Glutamatergic neuron (in vitro differentiated cells): ENCODE measurements around the gene PNPLA8. TPM values are rescaled to one million over a fixed set of nuclear protein-coding genes. Genes with fewer than 3 reads are reported as not detected.

Experiments
- DNase-seq: peaks from one replicate; pipeline ENCODE4 v3.0.0; 2022
- H3K27ac Mint-ChIP-seq: one replicate; pipeline ENCODE4 v1.8.0; 2020; ENCODE audit warnings: mild to moderate bottlenecking, mixed read lengths, inconsistent platforms; ENCODE audit not compliant: unreplicated experiment
- H3K27me3 Mint-ChIP-seq: one replicate; pipeline ENCODE4 v1.8.0; 2020; ENCODE audit warnings: mild to moderate bottlenecking, moderate library complexity, mixed read lengths, inconsistent platforms; ENCODE audit not compliant: unreplicated experiment
- H3K36me3 Mint-ChIP-seq: one replicate; pipeline ENCODE4 v1.8.0; 2020; ENCODE audit warnings: mild to moderate bottlenecking, mixed read lengths, inconsistent platforms; ENCODE audit not compliant: unreplicated experiment
- H3K4me1 Mint-ChIP-seq: one replicate; pipeline ENCODE4 v1.8.0; 2020; ENCODE audit warnings: mild to moderate bottlenecking, low read depth, mixed read lengths, inconsistent platforms; ENCODE audit not compliant: unreplicated experiment
- H3K4me3 Mint-ChIP-seq: one replicate; pipeline ENCODE4 v1.8.0; 2020; ENCODE audit warnings: mild to moderate bottlenecking, mixed read lengths, inconsistent platforms; ENCODE audit not compliant: unreplicated experiment
- H3K9me3 Mint-ChIP-seq: one replicate; pipeline ENCODE4 v1.8.0; 2020; ENCODE audit warnings: mild to moderate bottlenecking, moderate library complexity, mixed read lengths, inconsistent platforms; ENCODE audit not compliant: unreplicated experiment
- long read RNA-seq: library from polyadenylated mRNA; unstranded; transcript quantifications from one replicate; pipeline ENCODE4 v2.0.0, GENCODE V29; 2020; ENCODE audit not compliant: unreplicated experiment
- total RNA-seq: library from RNA; stranded (reverse); fragmentation: NEBNext Ultra II Directional; extraction: Animal tissue kit (Norgen Biotek cat#: 25700); gene quantifications from one replicate; pipeline ENCODE4 v1.2.1, GENCODE V29; 2021; ENCODE audit not compliant: unreplicated experiment
- TF ChIP-seq, protein P1 (sequence below): fragments of 200-600 bp; sonication (generic); IDR thresholded peaks from one replicate; pipeline ENCODE4 v1.5.0; 2021; ENCODE audit not compliant: partially characterized antibody, unreplicated experiment

Gene PNPLA8, protein sequence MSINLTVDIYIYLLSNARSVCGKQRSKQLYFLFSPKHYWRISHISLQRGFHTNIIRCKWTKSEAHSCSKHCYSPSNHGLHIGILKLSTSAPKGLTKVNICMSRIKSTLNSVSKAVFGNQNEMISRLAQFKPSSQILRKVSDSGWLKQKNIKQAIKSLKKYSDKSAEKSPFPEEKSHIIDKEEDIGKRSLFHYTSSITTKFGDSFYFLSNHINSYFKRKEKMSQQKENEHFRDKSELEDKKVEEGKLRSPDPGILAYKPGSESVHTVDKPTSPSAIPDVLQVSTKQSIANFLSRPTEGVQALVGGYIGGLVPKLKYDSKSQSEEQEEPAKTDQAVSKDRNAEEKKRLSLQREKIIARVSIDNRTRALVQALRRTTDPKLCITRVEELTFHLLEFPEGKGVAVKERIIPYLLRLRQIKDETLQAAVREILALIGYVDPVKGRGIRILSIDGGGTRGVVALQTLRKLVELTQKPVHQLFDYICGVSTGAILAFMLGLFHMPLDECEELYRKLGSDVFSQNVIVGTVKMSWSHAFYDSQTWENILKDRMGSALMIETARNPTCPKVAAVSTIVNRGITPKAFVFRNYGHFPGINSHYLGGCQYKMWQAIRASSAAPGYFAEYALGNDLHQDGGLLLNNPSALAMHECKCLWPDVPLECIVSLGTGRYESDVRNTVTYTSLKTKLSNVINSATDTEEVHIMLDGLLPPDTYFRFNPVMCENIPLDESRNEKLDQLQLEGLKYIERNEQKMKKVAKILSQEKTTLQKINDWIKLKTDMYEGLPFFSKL
- 46.4 TPM for total RNA-seq
- long read RNA-seq, transcript PNPLA8-206 (10 exons, 3,462 nt) = major isoform, 9 of 23 reads
- long read RNA-seq, partial matches to known transcripts = 5 of 23 reads
- long read RNA-seq, other reads (novel, unspliced or antisense) = 5 of 23 reads

DNA sequence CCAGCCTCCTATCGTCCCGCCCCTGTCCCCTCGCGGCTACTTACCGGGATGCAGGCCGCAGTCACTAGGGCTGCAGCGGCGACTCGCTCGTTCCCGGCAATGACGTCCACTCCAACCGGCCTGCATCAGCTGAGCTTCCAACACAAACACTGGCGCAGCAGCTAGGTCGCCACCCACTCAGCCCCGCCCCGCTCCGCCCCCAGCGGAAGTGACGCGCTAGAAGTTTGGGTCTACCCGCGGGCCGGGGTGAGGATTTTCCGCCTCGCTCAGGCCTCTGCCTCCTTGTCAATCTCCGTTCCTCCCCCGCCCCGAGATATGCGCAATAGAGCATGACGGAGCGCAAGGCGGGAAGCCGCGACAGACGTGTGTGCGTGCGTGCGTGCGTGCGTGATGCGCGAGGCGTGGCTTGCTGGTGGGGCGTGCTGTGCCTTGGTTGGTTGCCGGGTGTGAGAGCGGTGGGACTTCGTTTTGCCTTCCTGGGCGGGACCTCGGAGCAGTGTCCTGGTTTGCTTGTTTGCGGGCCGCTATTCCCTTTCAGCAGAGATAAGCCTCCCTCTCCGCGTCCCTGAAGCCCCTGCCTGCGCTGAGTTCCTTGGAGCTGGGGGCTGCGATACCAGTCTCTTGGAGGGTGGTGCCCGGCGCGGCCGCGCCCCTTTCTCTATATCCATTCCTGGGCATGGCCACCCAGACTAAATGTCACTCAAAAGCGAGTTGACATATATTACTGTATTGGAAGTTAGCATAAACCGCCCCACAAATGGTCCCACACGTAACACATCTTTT is at the start of gene PNPLA8:
TSS of gene PNPLA8 (minus strand) at position 151 of the 783 bp plus-strand sequence. CDS start 10,644 bp downstream, outside the sequence.
- TF ChIP-seq, protein P1, sequence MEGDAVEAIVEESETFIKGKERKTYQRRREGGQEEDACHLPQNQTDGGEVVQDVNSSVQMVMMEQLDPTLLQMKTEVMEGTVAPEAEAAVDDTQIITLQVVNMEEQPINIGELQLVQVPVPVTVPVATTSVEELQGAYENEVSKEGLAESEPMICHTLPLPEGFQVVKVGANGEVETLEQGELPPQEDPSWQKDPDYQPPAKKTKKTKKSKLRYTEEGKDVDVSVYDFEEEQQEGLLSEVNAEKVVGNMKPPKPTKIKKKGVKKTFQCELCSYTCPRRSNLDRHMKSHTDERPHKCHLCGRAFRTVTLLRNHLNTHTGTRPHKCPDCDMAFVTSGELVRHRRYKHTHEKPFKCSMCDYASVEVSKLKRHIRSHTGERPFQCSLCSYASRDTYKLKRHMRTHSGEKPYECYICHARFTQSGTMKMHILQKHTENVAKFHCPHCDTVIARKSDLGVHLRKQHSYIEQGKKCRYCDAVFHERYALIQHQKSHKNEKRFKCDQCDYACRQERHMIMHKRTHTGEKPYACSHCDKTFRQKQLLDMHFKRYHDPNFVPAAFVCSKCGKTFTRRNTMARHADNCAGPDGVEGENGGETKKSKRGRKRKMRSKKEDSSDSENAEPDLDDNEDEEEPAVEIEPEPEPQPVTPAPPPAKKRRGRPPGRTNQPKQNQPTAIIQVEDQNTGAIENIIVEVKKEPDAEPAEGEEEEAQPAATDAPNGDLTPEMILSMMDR = no peak
- H3K4me1 Mint-ChIP-seq = peaks cover 25% of the 10 kb centered on the region
- H3K9me3 Mint-ChIP-seq = peaks cover 10% of the 10 kb centered on the region
- H3K36me3 Mint-ChIP-seq = no peaks in the 10 kb centered on the region
- H3K27ac Mint-ChIP-seq = peak within 1 kb of the TSS; percentile 87
- peak; percentile 100 for DNase-seq
- peaks cover 5% of the 10 kb centered on the region for H3K27me3 Mint-ChIP-seq
- peak within 1 kb of the TSS; percentile 94 for H3K4me3 Mint-ChIP-seq

DNA sequence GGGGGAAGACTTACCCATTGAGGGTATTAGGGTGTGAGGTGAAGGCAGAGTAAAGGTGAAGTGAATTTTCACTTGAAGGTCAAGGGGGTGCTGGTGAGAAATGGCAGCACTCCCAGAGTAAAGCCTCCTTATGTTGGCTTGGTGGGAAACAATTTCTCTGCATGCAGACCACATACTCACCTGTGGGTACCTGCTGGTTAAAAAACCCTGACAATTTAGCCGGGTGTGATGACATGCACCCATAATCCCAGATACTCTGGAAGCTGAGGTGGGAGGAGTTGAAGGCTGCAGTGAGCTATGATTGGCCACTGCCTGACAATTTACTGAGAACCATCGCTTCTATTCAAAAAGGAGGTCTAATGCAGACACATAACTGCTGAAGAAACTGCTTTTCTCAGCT is 49.2 kb upstream of the PNPLA8 start:
- H3K9me3 Mint-ChIP-seq = peaks cover 5% of the 10 kb centered on the region
- H3K27ac Mint-ChIP-seq = no peak overlapping the region
- peaks cover 4% of the 10 kb centered on the region for H3K27me3 Mint-ChIP-seq
- peaks cover 7% of the 10 kb centered on the region for H3K4me1 Mint-ChIP-seq
- H3K36me3 Mint-ChIP-seq = peaks cover 10% of the 10 kb centered on the region
- TF ChIP-seq, protein P1 = no peak
- no peak overlapping the region for H3K4me3 Mint-ChIP-seq
- no peak for DNase-seq

DNA sequence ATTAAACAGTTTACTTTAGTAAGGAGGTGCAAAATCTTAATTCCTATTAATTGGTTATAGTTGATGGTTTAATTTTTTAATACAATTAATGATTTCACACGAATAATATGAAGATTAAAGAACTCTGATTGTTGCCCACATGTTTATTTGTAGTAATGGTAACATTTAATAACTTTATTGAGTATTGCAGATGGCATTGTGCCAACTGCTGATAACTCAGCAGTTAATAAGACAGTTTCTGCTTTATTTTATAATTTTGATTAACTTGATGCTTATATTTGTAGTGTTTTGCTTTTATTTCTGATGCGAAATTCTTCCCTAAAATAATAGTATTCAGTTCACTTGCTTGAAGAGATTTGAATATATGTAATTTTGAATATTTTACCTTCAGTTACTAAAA is 46.5 kb upstream of the PNPLA8 start:
- Mint-ChIP-seq H3K4me1 (peaks cover 10% of the 10 kb centered on the region), H3K27ac (no peak overlapping the region), H3K36me3 (no peaks in the 10 kb centered on the region), H3K27me3 (peaks cover 4% of the 10 kb centered on the region), H3K4me3 (no peak overlapping the region), H3K9me3 (peaks cover 8% of the 10 kb centered on the region)
- TF ChIP-seq, protein P1 = no peak
- no peak for DNase-seq

DNA sequence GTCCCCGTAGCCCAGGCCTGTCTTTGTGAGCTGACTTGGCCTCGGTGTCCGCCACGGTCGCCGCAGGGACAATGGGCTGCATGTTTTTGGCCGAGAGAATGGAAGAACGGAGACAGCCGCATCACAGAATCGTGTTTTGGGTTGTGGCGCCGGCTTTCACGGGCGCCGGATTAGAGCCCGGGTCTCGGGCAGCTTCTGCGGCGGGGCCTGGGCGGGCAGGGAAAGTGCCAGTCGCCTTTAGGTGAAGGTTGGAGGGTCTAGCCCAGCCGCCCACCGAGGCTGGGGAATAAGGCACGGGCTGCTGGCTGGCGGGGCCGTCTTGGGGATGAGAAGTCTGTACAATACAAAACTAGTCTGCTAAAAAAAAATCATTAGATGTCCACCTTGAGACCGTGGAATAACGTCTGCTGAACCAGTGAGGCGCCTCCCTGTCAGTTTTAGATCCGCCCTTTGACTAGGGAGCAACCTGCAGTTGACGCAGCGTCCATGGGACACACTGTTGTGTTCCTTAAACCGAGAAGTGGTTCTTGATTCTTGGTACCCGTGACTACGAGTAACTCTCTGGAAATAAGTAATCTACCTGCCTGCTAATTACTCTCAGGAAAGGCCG is 44.3 kb upstream of the PNPLA8 start:
- TF ChIP-seq, protein P1 = no peak
- Mint-ChIP-seq H3K4me3 (peak overlapping the region; percentile 95), H3K4me1 (peaks cover 10% of the 10 kb centered on the region), H3K27me3 (peaks cover 4% of the 10 kb centered on the region), H3K27ac (peak overlapping the region; percentile 96), H3K9me3 (peaks cover 7% of the 10 kb centered on the region), H3K36me3 (no peaks in the 10 kb centered on the region)
- no peak for DNase-seq
